Central memory CD8-positive, alpha-beta T cell (primary cell): ENCODE measurements around the gene GATA5.

Source experiments
- ATAC-seq: fragments of 150-1000 bp; cut with Tn5 transposase; replicated peaks from 2 replicates; pipeline ENCODE4 v1.10.0; 2022; ENCODE audit warnings: mild to moderate bottlenecking, moderate FRiP score, moderate number of reproducible peaks; ENCODE audit not compliant: poor library complexity, severe bottlenecking; ENCODE audit errors: extremely low read depth
- DNase-seq, 2 donors: peaks; one replicate each; pipeline ENCODE4 v3.0.0; 2021; ENCODE audit warnings: low spot score in 2 of 2
- H3K27ac Mint-ChIP-seq: one replicate; pipeline ENCODE4 v1.8.0; 2022; ENCODE audit warnings: low read depth, mild to moderate bottlenecking, moderate library complexity, mixed read lengths
- H3K27me3 Mint-ChIP-seq: one replicate; pipeline ENCODE4 v1.8.0; 2022; ENCODE audit warnings: mixed read lengths
- H3K36me3 Mint-ChIP-seq: one replicate; pipeline ENCODE4 v1.8.0; 2022; ENCODE audit warnings: mild to moderate bottlenecking, moderate library complexity, mixed read lengths; ENCODE audit not compliant: insufficient read depth
- H3K4me1 Mint-ChIP-seq: one replicate; pipeline ENCODE4 v1.8.0; 2022; ENCODE audit warnings: mixed read lengths
- H3K4me3 Mint-ChIP-seq: one replicate; pipeline ENCODE4 v1.8.0; 2022; ENCODE audit warnings: mild to moderate bottlenecking, moderate library complexity, mixed read lengths
- H3K9me3 Mint-ChIP-seq: one replicate; pipeline ENCODE4 v1.8.0; 2022; ENCODE audit warnings: mixed read lengths

The GATA5 gene

GRCh38 chr20:62424249-62425107 is 51.3 kb downstream of the GATA5 start:
- H3K4me3 Mint-ChIP-seq, result no peak overlapping the region

GRCh38 chr20:62423326-62423706 is 52.5 kb downstream of the GATA5 start:
- no peaks in the 10 kb centered on the region for H3K36me3 Mint-ChIP-seq
- no peak overlapping the region for H3K27ac Mint-ChIP-seq
- no peak for DNase-seq
- ATAC-seq, result no peak
- no peaks in the 10 kb centered on the region for H3K4me1 Mint-ChIP-seq
- no peak overlapping the region for H3K4me3 Mint-ChIP-seq
- no peaks in the 10 kb centered on the region for H3K27me3 Mint-ChIP-seq
- no peaks in the 10 kb centered on the region for H3K9me3 Mint-ChIP-seq

More at GRCh38 chr20:62424249-62425107, 51.3 kb downstream of the GATA5 start:
- DNase-seq (no peak), ATAC-seq (no peak)
- Mint-ChIP-seq H3K36me3 (no peaks in the 10 kb centered on the region), H3K9me3 (no peaks in the 10 kb centered on the region), H3K27me3 (no peaks in the 10 kb centered on the region), H3K27ac (no peak overlapping the region), H3K4me1 (no peaks in the 10 kb centered on the region)

GRCh38 chr20:62422636-62423325 is 53.0 kb downstream of the GATA5 start:
- no peak overlapping the region for H3K4me3 Mint-ChIP-seq
- H3K27me3 Mint-ChIP-seq, result no peaks in the 10 kb centered on the region
- no peak overlapping the region for H3K27ac Mint-ChIP-seq
- DNase-seq, result no peak
- H3K9me3 Mint-ChIP-seq, result no peaks in the 10 kb centered on the region
- H3K36me3 Mint-ChIP-seq, result no peaks in the 10 kb centered on the region
- no peaks in the 10 kb centered on the region for H3K4me1 Mint-ChIP-seq
- ATAC-seq, result no peak

- H3K9me3 Mint-ChIP-seq, result no peaks in the 10 kb centered on the region
- DNase-seq (no peak), ATAC-seq (no peak)
- no peaks in the 10 kb centered on the region for H3K27me3 Mint-ChIP-seq
- no peaks in the 10 kb centered on the region for H3K4me1 Mint-ChIP-seq
- H3K36me3 Mint-ChIP-seq, result no peaks in the 10 kb centered on the region
- no peak overlapping the region for H3K4me3 Mint-ChIP-seq
- no peak overlapping the region for H3K27ac Mint-ChIP-seq
These were observed 54.1 kb downstream of the GATA5 start for GRCh38 chr20:62421716-62421990.

GRCh38 chr20:62420846-62421715 is 54.7 kb downstream of the GATA5 start:
- Mint-ChIP-seq H3K9me3 (no peaks in the 10 kb centered on the region), H3K27me3 (no peaks in the 10 kb centered on the region), H3K27ac (no peak overlapping the region), H3K4me1 (no peaks in the 10 kb centered on the region), H3K4me3 (no peak overlapping the region), H3K36me3 (no peaks in the 10 kb centered on the region)
- ATAC-seq (no peak), DNase-seq (no peak)

GRCh38 chr20:62419759-62420158 is 56.0 kb downstream of the GATA5 start:
- DNase-seq, result no peak
- Mint-ChIP-seq H3K27me3 (no peaks in the 10 kb centered on the region), H3K4me1 (no peaks in the 10 kb centered on the region), H3K36me3 (no peaks in the 10 kb centered on the region), H3K4me3 (no peak overlapping the region), H3K27ac (no peak overlapping the region), H3K9me3 (no peaks in the 10 kb centered on the region)
- no peak for ATAC-seq

GRCh38 chr20:62418709-62419487 is 56.9 kb downstream of the GATA5 start:
- Mint-ChIP-seq H3K9me3 (no peaks in the 10 kb centered on the region), H3K36me3 (no peaks in the 10 kb centered on the region), H3K4me3 (no peak overlapping the region), H3K27ac (no peak overlapping the region), H3K27me3 (no peaks in the 10 kb centered on the region), H3K4me1 (no peaks in the 10 kb centered on the region)
- DNase-seq (no peak), ATAC-seq (no peak)

GRCh38 chr20:62417981-62418708 is 57.6 kb downstream of the GATA5 start:
- no peak overlapping the region for H3K27ac Mint-ChIP-seq
- no peaks in the 10 kb centered on the region for H3K36me3 Mint-ChIP-seq
- H3K9me3 Mint-ChIP-seq, result no peaks in the 10 kb centered on the region
- H3K4me3 Mint-ChIP-seq, result no peak overlapping the region
- H3K4me1 Mint-ChIP-seq, result no peaks in the 10 kb centered on the region
- DNase-seq, result no peak
- H3K27me3 Mint-ChIP-seq, result no peaks in the 10 kb centered on the region
- no peak for ATAC-seq

GRCh38 chr20:62416651-62417637 is 58.9 kb downstream of the GATA5 start:
- Mint-ChIP-seq H3K36me3 (no peaks in the 10 kb centered on the region), H3K9me3 (no peaks in the 10 kb centered on the region), H3K27ac (no peak overlapping the region), H3K4me3 (no peak overlapping the region), H3K27me3 (no peaks in the 10 kb centered on the region), H3K4me1 (no peaks in the 10 kb centered on the region)
- DNase-seq (no peak), ATAC-seq (no peak)

GRCh38 chr20:62415354-62416111 is 60.3 kb downstream of the GATA5 start:
- H3K4me3 Mint-ChIP-seq, result no peak overlapping the region
- no peak for DNase-seq
- H3K27ac Mint-ChIP-seq, result no peak overlapping the region
- no peaks in the 10 kb centered on the region for H3K36me3 Mint-ChIP-seq
- no peaks in the 10 kb centered on the region for H3K27me3 Mint-ChIP-seq
- no peaks in the 10 kb centered on the region for H3K9me3 Mint-ChIP-seq
- no peaks in the 10 kb centered on the region for H3K4me1 Mint-ChIP-seq
- no peak for ATAC-seq
